ENCODE data around the gene DDX17.

DNA sequence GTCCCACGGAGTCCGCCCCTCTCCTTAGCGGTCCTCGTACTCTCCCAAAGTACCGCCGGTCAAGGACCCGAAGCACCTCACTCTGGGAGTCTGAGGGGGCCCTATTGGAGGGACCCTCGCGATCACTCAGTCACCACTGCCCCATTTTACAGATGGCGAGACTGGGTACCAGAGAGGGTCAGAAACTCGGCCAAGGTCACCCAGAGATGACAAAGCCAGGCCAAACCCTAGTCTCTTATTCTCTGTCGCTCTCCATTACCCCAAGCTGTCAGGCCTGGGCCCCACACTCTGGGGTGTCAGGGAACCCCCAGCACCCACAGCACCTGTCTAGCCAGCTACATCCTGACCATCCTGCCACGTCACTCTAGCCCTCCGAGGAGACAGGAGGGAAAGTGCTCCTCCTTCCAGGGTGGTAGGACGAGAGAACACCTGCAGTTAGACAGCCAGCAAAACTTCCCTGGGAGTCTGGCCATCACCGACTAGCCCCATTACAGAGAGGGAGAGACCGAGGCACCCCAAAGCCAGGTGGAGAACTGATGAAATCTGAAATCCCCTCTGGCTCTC, 49.8 kb downstream of the DDX17 start:
- TF ChIP-seq GATA3 (IDR thresholded peaks at IDR 0.05; ENCODE audit: low read depth, low read length): no peak
- no peak for TF ChIP-seq GATA2 (IDR thresholded peaks at IDR 0.05; ENCODE audit: low read depth, low read length)

Data from SH-SY5Y (cell line).